HCT116 (cell line): Measurements from ENCODE around the gene BAIAP2. TPM values are rescaled to one million over a fixed set of nuclear protein-coding genes. Genes with fewer than 3 reads are reported as not detected.

Source experiments
- ATAC-seq: fragments of 200-7000 bp; cut with Tn5 transposase; 2 replicates; pipeline ENCODE4 v1.9.1; 2020; ENCODE audit warnings: mild to moderate bottlenecking, moderate library complexity
- BruUV-seq: library from RNA; stranded (reverse); fragments of 400-500 nt; replicated peaks from 2 replicates; lab custom pipeline; 2021; lab: Mats Ljungman, UMichigan
- CTCF ChIA-PET: fragments of 300-600 bp; sonication (Branson Sonifier 250); formaldehyde crosslinking; loops from one replicate; lab custom pipeline; 2021; ENCODE audit warnings: antibody characterized with exemption; lab: Charles Lee
- POLR2A ChIA-PET: fragments of 300-600, 350-600 bp; sonication (Branson Sonifier 250); formaldehyde crosslinking; loops from one replicate; lab custom pipeline; 2021; ENCODE audit warnings: antibody characterized with exemption; lab: Charles Lee
- RAD21 ChIA-PET, 2 experiments: fragments of 300-600 bp; sonication (Branson Sonifier 250); formaldehyde crosslinking; loops; one replicate each; lab custom pipeline; 2023; ENCODE audit warnings: low total read pairs in 2 of 2; ENCODE audit not compliant: uncharacterized antibody in 2 of 2, unreplicated experiment in 2 of 2, low non-redundant PET in 1 of 2; lab: Charles Lee
- DNase-seq: peaks from one replicate; pipeline ENCODE4 v3.0.0-alpha.2; 2010; ENCODE audit warnings: low read depth, low spot score
- H2AFZ ChIP-seq: fragments of 200-600 bp; shearing (Covaris generic), sonication (generic); 2 replicates; pipeline ENCODE4 v1.6.1; 2017; ENCODE audit warnings: low read depth, mixed run types, mixed read lengths, antibody characterized with exemption, low read length; ENCODE audit not compliant: poor library complexity, severe bottlenecking
- H3K27ac ChIP-seq: 2 replicates; pipeline ENCODE4 v1.5.1; 2012; ENCODE audit warnings: low read depth, low read length
- H3K27me3 ChIP-seq: fragments of 200-600 bp; sonication (generic); 2 replicates; pipeline ENCODE4 v1.6.1; 2016; ENCODE audit warnings: mixed run types, low read length, mixed read lengths; ENCODE audit not compliant: insufficient read depth
- H3K36me3 ChIP-seq, 2 experiments: fragments of 200-500 bp in 1 of 2; fragments of 200-600 bp in 1 of 2; sonication (Bioruptor generic) in 1 of 2; sonication (generic) in 1 of 2; 2 replicates each; pipeline versions ENCODE4 v1.5.1 to v1.6.1; 2014 to 2016; ENCODE audit warnings: low read length in 2 of 2, inconsistent platforms in 1 of 2, mixed read lengths in 1 of 2, mixed run types in 1 of 2; ENCODE audit not compliant: insufficient read depth in 2 of 2, control insufficient read depth in 1 of 2
- H3K4me1 ChIP-seq, 2 experiments: fragments of 200-600 bp in 1 of 2; sonication (generic) in 1 of 2; 2 replicates each; pipeline versions ENCODE4 v1.5.1 to v1.6.1; 2012 to 2017; ENCODE audit warnings: low read length in 2 of 2, inconsistent platforms in 1 of 2, mild to moderate bottlenecking in 1 of 2, mixed read lengths in 1 of 2, mixed run types in 1 of 2, moderate library complexity in 1 of 2; ENCODE audit not compliant: insufficient read depth in 2 of 2, control insufficient read depth in 1 of 2
- H3K4me2 ChIP-seq: fragments of 200-600 bp; sonication (generic); 2 replicates; pipeline ENCODE4 v1.6.1; 2017; ENCODE audit warnings: mixed run types, low read length, mixed read lengths
- H3K4me3 ChIP-seq, 2 experiments: fragments of 200-600 bp in 1 of 2; sonication (generic) in 1 of 2; replicated peaks in 1 of 2; 2 replicates each; pipeline ENCODE4 v1.5.1; 2011 to 2016; ENCODE audit warnings: low read length in 2 of 2, control low read depth in 1 of 2, low read depth in 1 of 2, mild to moderate bottlenecking in 1 of 2, mixed read lengths in 1 of 2, mixed run types in 1 of 2
- H3K79me2 ChIP-seq: fragments of 200-600 bp; sonication (generic); 2 replicates; pipeline ENCODE4 v1.6.1; 2017; ENCODE audit warnings: mild to moderate bottlenecking, mixed run types, low read length, moderate library complexity, mixed read lengths; ENCODE audit not compliant: insufficient read depth
- H3K9ac ChIP-seq: fragments of 200-600 bp; sonication (generic); 2 replicates; pipeline ENCODE4 v1.6.1; 2016; ENCODE audit warnings: low read length, mixed read lengths
- H3K9me2 ChIP-seq: fragments of 200-600 bp; sonication (generic), shearing (Covaris generic); 2 replicates; pipeline ENCODE4 v1.6.1; 2017; ENCODE audit warnings: mixed run types, mild to moderate bottlenecking, moderate library complexity; ENCODE audit not compliant: insufficient read depth
- H3K9me3 ChIP-seq, 2 experiments: fragments of 200-500 bp in 1 of 2; fragments of 200-600 bp in 1 of 2; sonication (Bioruptor generic) in 1 of 2; sonication (generic) in 1 of 2; 2 replicates each; pipeline ENCODE4 v1.6.1; 2014 to 2017; ENCODE audit warnings: low read length in 2 of 2, mixed read lengths in 2 of 2, inconsistent platforms in 1 of 2, low read depth in 1 of 2, mild to moderate bottlenecking in 1 of 2, mixed run types in 1 of 2, moderate library complexity in 1 of 2; ENCODE audit not compliant: control insufficient read depth in 1 of 2, insufficient read depth in 1 of 2
- H4K20me1 ChIP-seq: fragments of 200-600 bp; sonication (generic), shearing (Covaris generic); 2 replicates; pipeline ENCODE4 v1.6.1; 2017; ENCODE audit warnings: mixed run types, mild to moderate bottlenecking, moderate library complexity; ENCODE audit not compliant: insufficient read depth
- CTCF ChIP-seq, 3 experiments: fragments of 200-600 bp in 1 of 3; sonication (generic) in 1 of 3; IDR thresholded peaks in 2 of 3; conservative IDR thresholded peaks in 1 of 3; 2 replicates each; pipeline ENCODE4 v1.5.1; 2012 to 2017; ENCODE audit warnings: low read depth in 2 of 3, low read length in 2 of 3, antibody characterized with exemption in 1 of 3, borderline replicate concordance in 1 of 3, control low read depth in 1 of 3, mild to moderate bottlenecking in 1 of 3, mixed read lengths in 1 of 3, mixed run types in 1 of 3, moderate library complexity in 1 of 3; ENCODE audit not compliant: insufficient read depth in 1 of 3
- ZFX ChIP-seq: fragments of 450-650 bp; IDR thresholded peaks from 2 replicates; pipeline ENCODE4 v1.6.1; 2017
- intact Hi-C: fragments of 100-400 bp; cut with micrococcal nuclease; formaldehyde crosslinking; loops from 2 replicates; pipeline ENCODE4 v1.10.0; 2022
- total RNA-seq: library from RNA; stranded (reverse); gene quantifications from one replicate; pipeline ENCODE4 v1.2.1, GENCODE V29; 2021; ENCODE audit not compliant: unreplicated experiment

BAIAP2 gene
- total RNA-seq, 1 experiment from 2014 or later = 105 TPM

GRCh38 chr17:81118308-81119221 is 83.6 kb downstream of the BAIAP2 start:
- BruUV-seq = no TSS peak
- H3K79me2 ChIP-seq = peaks cover 13% of the 10 kb centered on the region; the same call in 1 of the 2 replicates
- ChIA-PET CTCF (no interaction called here), POLR2A (interaction anchor here (0.9 kb wide), 1 partner anchor 120 kb away, joined by 5 read pairs; the partner anchor contains the start of genes NDUFAF8 and TEPSIN), RAD21 (interaction anchor here (0.6 kb wide), 2 partner anchors 24 to 130 kb away, joined by 3 to 7 read pairs; no protein-coding TSS in a partner anchor)
- no peaks in the 10 kb centered on the region for H4K20me1 ChIP-seq
- H3K4me3 ChIP-seq = peak overlapping the region; percentile 60 to 93
- no peak for TF ChIP-seq CTCF (IDR thresholded peaks at IDR 0.05 in 2 of 3, conservative IDR thresholded peaks at IDR 0.05 in 1 of 3; ENCODE audit: borderline replicate concordance in 1 of 3, insufficient read depth in 1 of 3, low read depth in 2 of 3, low read length in 2 of 3)
- peak; percentile 17; the same call in 1 of the 2 replicates for TF ChIP-seq ZFX
- no peaks in the 10 kb centered on the region for H3K27me3 ChIP-seq
- H3K9ac ChIP-seq = peak overlapping the region; percentile 98
- peaks cover 0 to 5% of the 10 kb centered on the region in 2 experiments; a peak in 1 of 4 replicates for H3K36me3 ChIP-seq
- no peaks in the 10 kb centered on the region for H3K9me3 ChIP-seq
- peak overlapping the region; percentile 100 for H3K4me2 ChIP-seq
- peak overlapping the region; percentile 82 for H3K27ac ChIP-seq
- DNase-seq (no peak), ATAC-seq (peak; percentile 17)
- intact Hi-C loops = no loop called here
- no peak overlapping the region for H2AFZ ChIP-seq
- H3K4me1 ChIP-seq = peaks cover 10 to 31% of the 10 kb centered on the region in 2 experiments
- H3K9me2 ChIP-seq = no peaks in the 10 kb centered on the region
